Epidermal melanocyte (primary cell): ENCODE measurements around the gene ZDHHC8.
"Not testable (repeated sequence)": the region's sequence is repeated elsewhere in the genome, so short reads cannot be mapped to it uniquely, and the experiment has no call there.

Source experiments
- DNase-seq: peaks from one replicate; pipeline ENCODE4 v3.0.0; 2011; ENCODE audit warnings: low spot score; ENCODE audit not compliant: insufficient read length

ZDHHC8 gene

DNA sequence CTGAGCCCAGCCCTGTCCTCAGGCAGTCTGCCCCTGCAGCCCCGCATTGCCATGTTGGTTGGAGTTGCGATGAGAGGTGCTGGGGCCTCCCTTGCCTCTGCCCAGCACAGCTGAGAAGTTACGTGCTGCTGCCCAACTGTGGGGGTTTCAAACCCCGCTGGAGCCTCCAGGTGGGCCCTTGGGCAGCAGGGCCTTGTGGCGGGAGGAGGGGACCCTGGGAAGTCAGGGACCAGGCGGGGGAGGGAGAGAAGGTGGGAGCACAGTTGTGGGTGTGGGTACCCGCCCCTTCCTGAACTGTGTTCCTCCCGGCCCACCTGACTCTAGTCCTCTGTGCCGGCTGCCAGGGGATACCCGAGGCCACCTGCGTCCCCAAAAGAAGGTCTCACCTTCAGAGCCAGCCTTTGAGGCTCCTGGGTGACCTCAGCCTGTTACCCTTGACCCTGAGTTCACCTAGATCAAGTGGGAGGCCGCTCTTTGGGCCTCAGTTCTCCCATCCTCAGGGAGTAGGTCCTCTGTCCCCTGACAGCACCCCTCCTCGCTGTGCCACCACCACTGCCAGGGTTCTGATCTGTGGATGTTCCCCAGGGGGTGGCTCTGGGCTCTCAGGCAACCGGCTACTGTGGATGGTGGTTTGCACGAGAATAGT lies 26.9 kb downstream of the ZDHHC8 start:
- DNase-seq = no peak

GRCh38 chr22:20159076-20159475 lies 27.5 kb downstream of the ZDHHC8 start:
- no peak for DNase-seq

DNA sequence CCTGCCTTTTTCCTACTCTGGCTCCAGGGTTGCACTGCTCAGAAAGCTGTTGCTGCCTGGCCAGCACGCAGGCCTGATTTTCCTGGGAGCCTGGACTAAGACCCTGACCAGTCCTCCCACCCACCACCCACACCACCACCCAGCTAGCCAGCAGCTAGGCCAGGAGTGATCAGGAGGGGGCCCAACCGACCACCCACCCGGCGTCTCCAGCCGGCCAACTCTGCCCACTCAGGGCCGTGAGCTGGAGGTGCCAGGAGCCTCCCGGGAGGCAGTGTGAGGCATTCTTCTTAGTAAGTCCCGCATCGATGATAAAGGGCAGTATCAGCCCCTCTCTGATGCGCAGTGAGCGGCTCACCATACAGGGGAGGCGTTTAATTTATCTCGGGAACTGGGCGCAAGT lies 27.9 kb downstream of the ZDHHC8 start:
- DNase-seq = not testable (repeated sequence)

DNA sequence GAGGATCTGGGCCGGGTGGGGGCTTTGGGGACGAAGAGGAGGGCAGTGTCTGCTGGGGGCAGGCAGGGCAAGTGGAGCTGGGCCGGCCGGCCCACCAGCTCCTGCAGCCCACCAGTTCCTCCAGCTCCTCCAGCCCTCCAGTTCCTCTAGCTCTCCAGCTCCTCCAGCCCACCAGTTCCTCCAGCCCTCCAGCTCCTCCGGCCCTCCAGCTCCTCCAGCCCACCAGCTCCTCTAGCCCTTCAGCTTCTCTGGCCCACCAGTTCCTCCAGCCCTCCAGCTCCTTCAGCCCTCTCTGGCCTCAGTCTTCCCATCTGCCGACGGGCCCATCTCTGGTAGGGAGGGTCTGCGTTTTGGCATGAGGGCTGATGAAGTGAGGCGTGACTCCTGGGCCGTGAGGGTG lies 28.4 kb downstream of the ZDHHC8 start:
- DNase-seq = no peak

DNA sequence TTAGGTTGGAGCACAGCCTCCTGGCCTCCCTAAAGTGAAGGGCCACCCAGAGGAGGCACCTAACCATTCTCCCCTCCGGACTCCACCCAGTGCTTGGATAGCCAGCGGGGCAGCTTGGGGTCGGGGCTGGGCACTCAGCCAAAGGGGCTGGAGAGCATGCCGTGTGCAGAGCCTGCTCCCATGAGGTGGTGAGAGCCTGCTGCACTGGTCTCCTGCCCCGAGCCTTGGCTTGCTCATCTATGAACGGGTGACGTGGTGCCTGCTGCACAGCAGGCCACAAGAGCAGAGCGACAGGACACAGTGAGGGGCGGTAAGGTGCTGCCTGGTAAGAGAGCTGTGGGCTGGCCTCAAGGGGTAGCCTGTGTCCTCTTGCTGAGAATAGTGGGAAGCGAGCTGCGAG lies 33.3 kb downstream of the ZDHHC8 start:
- no peak for DNase-seq

DNA sequence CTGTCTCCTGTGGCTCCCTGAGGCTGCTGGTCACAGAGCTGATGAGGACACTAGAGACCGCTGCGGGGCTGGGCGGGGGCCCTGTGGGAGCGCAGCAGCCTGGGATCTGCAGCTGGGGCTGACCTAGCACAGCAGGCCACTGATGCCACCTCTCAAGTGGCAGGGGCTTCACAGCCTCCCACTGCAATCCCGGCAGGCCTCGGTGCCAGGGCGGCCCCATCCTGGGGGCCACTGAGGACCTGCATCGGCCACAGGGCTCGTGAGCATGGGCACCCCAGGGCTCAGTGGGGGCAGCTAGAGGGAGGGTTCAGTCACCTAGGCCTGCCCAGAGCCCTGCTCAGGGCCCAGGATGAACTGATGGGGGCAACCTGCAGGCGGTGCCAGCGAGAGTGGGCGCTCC lies 33.8 kb downstream of the ZDHHC8 start:
- DNase-seq = no peak

DNA sequence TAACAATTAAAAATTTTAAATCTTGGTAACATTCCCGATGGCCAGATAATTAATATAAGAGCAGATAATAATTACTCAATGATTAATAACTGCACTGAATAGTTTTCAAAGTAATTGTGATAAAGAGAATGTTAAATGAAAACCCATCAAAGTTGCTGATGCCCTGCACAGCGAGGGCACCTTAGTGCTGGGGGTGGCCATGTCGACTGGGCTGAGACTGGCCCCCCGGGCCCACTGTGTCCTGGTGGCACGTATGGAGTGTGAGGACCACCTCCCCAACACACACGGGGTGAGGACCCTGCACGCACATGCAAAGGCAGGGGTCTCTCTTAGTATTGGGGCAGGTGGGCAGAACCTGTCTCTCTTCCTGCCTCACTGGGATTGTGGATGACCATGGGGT lies 34.3 kb downstream of the ZDHHC8 start:
- no peak for DNase-seq

GRCh38 chr22:20166703-20167102 lies 35.1 kb downstream of the ZDHHC8 start:
- no peak for DNase-seq

DNA sequence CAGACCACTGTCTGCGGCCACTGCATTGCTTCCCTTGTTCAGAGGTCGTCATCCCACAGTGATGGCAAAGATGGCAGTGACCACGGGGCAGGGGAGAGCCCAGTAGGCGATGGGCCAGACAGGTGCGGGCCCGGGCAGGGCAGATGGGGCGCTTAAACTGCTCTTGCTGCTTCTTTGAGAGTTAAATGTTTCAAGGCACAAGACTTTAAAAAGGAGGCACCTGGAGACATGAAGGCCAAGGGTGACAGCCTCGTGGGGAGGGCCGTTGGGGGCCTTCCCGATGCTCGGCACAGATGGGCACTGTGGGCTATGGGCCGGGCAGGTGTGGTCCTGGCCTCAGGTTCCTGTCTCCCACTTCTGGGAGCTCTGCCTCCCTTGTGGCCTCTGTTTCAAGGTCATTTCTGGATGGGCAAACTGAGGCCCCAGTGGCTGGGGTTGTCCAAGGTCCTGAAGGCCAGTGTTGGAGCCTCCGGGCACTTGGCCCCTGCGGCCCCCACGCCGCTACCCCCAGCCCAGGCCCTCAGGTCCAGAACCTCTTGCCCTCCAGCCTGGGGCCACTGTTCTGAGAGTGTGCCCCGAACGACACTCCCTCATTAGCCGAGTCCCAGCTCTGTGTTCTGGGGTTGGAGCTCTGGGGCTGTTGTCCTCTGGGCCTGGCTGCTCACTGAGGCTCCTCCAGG lies 36.2 kb downstream of the ZDHHC8 start:
- DNase-seq = no peak

- no peak for DNase-seq
Measured at GRCh38 chr22:20169253-20169822, 37.7 kb downstream of the ZDHHC8 start.

DNA sequence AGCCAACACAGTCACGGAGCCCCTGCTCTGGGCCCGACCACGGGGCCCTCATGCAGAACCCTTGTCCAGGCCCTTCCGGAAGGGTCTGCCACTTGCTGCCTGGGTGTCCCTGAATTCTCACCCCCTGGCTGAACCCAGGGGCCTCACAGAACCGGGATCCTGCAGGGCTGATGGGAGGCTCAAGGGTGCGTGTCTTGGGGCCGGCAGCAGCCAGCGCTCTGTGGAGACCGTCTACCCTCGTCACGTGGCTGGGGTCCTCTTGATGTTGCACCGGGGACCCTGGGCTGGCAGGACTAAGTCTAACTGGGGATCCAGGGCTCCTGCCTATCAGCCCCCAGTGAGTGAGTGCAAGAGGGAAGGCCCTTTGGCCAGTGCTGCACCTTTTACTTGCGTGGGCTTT lies 38.6 kb downstream of the ZDHHC8 start:
- no peak for DNase-seq

DNA sequence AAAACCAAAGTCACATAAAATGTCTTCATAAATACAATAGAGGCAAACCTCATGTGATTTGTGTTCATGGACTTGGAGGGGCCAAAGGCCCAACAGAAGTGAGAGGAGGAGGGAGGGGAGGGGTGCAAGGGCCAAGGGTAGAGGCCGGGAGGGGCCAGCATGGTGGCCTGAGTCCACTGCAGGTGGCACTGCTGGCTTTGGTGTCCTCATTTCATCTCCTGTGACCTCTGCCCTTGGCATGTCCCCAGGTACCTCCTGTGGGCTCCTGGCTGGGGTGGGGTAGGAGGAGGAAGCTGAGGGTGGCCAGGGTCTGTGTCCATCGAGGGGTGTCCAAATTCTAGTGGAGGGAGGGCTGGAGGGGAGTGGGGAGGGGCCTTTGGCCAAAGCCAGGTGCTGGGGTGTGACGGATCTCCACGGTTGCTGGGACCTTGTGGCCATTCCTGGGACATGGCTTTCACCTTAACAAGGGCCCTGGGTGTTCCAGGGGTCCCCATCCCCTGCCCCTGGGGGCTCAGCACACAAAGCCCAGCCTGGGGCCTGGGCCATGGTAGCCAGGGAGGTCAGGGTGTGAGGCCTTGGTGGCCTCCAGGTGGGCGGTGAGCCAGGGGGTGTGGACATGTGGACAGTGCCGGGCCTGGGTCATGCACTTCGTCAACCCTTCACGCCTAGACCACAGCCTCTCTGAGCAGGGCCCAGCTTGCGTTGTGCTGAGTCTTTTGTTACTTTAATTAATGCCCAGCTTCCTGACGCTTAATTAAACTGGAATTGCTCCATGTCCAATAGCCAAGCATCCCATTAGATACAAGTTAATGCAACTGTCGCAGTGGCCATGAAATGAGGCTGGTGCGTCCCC lies 39.9 kb downstream of the ZDHHC8 start:
- no peak for DNase-seq

DNA sequence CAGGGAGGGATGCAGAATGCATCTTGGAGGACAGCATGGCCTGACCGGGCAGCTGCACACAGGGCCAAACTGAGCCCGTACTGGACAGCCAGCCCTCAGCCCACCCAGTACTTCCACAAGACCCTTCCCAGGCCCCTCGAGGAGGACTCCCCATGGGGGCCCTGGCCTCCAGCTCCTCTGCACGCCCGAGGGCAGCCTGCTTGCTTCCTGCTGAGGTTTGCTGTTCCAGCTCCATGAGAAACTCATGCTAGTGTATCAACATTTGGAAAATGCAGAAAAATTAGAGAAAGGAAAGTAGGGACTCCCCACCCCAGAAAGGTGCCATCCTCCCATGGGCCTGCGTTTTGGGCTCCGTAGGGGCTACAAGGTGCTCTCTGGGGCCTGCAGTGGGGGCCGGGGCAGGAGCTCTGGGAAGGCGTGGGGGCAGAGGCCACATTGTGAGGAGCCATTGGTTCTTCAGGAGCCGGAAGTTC lies 40.6 kb downstream of the ZDHHC8 start:
- no peak for DNase-seq

GRCh38 chr22:20173246-20173645 lies 41.6 kb downstream of the ZDHHC8 start:
- DNase-seq = no peak

DNA sequence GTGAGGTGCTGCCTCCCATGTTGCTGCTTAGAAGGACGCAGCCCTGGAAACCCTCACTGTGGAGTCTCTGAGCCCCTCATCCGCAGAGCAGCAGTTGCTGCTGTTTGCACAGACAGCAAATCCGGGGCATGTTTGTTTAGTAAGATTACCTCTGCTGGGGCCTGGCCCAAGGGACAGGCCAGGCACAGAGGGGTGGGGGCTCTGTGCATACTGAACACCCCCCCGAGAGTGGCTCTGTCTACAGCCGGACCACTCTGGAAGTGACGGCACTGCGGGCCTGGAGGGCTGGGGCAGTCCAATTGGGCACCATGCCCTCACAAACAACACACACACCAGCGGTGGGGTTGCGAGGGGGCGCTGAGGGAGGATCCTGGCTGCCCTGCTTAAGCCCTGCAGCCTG lies 42.2 kb downstream of the ZDHHC8 start:
- DNase-seq = no peak

- no peak for DNase-seq
Measured at GRCh38 chr22:20174785-20175596, 43.4 kb downstream of the ZDHHC8 start.

DNA sequence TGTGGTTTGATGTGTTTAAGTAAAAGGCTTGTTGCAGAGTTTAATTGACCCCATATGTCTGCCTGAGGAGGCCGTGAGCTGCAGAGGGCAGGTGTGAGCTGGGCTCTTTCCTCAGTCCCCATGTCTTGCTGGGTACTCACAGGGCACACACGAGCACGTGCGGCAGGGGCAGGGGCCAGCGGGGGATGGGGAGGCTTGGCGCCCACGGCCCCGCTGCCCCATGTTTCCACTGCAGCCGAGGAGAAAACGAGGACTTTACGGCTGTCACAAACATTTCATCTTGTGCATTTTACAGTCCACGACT lies 43.9 kb downstream of the ZDHHC8 start:
- no peak for DNase-seq

DNA sequence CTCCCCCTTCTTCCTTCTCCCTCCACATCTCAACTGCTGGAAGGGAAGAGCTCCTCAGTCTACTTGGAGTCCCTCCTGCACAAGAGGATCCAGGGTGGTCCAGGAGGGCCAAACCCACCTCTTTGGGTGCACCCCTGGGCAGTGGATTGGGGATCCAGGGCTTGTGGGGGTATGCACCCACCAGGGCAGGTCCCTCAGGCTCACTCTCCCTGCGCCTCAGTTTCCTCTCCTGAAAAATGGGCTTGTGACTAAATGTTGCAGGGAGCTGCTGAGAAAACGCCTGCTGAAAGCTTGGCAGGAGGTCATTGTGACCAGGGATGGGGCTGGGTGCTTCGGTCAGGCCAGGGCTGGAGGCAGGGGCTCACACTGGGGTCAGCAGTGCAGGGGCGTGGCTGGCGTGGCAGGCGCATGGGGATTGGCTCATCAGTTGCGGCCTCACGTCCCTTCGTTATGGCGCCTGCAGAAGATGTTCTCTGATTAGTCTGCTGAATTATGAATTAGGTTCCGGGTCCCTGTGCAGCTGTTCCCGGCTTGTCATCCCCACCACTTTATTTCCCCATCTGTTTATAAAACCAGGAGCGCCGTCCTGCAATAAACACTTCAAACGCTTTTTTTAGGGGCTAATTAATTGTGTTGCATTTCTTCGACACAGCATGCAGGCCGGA lies 44.9 kb downstream of the ZDHHC8 start:
- no peak for DNase-seq

DNA sequence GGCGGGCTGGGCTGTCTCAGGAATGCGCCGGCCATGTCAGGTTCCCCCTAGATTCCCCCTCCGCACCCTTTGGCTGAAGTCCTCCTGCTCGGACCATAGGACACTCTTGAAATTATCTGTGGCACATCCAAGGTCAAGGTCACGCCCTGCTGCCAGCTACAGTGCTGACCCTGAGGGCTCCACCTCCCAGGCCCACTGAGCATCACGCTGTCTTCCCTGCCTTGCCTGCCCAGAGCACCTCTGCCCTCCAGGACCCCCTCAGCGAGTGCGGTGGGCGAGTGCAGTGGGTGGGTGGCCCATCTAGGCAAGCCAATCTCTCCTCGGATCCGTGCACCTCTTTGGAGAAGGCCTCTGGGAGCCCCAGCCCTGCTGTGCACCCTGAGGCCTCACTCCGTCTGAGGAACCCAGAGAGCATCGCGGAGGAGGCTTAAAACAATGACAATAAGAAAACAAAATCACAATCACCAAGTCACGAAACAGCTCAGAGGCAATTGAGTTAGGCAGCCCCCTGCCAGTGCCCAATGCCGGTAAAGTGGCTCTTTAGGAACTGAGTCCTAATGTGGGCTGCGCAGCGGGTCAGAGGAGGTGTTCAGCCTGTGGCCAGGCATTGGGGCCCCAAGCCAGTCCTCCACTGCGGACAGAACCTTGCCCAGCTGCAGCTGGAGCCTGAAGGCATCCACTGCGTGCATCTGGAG lies 45.8 kb downstream of the ZDHHC8 start:
- DNase-seq = no peak
